22Rv1 (cell line): Measurements from ENCODE around the gene MYMK.

Source experiments
- H3K27ac ChIP-seq: fragments of 450-650 bp; 2 replicates; pipeline ENCODE4 v1.5.1; 2017
- ZFX ChIP-seq: fragments of 450-650 bp; IDR thresholded peaks from 2 replicates; pipeline ENCODE4 v1.6.1; 2017; ENCODE audit warnings: antibody characterized with exemption, borderline replicate concordance
- TF ChIP-seq, protein P1 (sequence below): fragments of 450-650 bp; IDR thresholded peaks from 2 replicates; pipeline ENCODE4 v1.5.1; 2017; ENCODE audit warnings: mild to moderate bottlenecking

MYMK gene

DNA sequence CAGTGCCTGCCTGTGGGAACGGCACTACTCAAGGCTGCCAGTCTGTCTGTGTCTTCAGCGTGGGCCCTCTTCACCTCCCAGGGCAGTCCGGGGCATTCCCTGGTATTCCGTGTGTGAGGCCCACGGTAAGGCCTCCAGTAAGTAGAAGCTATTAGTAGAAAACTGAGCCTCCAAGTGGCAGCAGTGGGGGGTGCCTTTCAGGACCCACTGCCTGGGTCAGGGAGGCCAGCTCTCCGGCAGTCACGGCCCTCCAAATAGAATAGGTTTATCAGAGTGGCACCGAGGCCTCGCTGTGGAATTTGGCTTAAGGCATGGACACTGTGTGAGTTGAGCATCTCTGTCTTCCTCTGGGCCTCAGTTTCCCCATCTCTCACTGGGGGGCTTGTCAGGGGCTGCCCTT, 32.8 kb upstream of the MYMK start:
- H3K27ac ChIP-seq, result no peak overlapping the region
- TF ChIP-seq, protein P1, sequence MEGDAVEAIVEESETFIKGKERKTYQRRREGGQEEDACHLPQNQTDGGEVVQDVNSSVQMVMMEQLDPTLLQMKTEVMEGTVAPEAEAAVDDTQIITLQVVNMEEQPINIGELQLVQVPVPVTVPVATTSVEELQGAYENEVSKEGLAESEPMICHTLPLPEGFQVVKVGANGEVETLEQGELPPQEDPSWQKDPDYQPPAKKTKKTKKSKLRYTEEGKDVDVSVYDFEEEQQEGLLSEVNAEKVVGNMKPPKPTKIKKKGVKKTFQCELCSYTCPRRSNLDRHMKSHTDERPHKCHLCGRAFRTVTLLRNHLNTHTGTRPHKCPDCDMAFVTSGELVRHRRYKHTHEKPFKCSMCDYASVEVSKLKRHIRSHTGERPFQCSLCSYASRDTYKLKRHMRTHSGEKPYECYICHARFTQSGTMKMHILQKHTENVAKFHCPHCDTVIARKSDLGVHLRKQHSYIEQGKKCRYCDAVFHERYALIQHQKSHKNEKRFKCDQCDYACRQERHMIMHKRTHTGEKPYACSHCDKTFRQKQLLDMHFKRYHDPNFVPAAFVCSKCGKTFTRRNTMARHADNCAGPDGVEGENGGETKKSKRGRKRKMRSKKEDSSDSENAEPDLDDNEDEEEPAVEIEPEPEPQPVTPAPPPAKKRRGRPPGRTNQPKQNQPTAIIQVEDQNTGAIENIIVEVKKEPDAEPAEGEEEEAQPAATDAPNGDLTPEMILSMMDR, result no peak
- no peak for TF ChIP-seq ZFX

DNA sequence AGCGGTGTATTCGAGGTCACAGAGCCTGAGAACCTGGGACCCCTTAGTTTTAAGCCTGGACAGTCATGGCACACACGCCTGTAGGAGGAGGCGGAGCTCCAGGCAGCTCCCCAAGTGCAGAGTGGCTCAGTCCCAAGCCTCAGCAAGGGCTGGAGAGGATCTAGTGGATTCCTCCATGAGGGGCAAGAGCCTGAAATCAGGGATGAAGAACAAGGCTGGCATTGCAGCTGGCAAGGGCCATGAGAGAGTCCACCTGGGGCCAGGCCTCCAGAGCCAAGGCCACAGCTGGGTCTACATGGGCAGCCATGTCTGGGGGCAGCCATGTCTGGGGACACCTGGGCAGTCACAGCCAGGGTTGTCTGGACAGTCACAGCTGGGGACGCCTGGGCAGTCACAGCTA, 31.6 kb upstream of the MYMK start:
- TF ChIP-seq, protein P1, result no peak
- no peak for TF ChIP-seq ZFX
- no peak overlapping the region for H3K27ac ChIP-seq

DNA sequence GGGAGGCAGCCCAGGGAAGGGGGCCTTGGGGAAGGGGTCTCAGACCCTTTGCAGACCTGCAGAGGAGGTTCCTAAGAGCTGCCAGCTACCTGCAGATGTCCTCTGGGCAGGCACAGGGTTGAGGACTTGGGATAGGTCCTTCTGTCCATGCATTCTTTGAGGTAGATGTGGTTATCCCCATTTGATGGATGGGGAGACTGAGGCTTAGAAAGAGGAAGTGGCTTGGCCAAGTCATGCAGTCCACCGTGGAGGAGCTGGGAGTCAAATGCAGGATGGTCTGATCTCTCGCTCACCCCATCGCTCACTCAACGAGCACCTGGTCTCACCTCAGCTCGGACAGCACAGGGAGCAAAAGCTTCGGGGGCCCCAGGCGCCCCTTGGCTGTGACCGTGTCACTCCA, 30.0 kb upstream of the MYMK start:
- no peak overlapping the region for H3K27ac ChIP-seq
- TF ChIP-seq, protein P1, result no peak
- TF ChIP-seq ZFX, result no peak

DNA sequence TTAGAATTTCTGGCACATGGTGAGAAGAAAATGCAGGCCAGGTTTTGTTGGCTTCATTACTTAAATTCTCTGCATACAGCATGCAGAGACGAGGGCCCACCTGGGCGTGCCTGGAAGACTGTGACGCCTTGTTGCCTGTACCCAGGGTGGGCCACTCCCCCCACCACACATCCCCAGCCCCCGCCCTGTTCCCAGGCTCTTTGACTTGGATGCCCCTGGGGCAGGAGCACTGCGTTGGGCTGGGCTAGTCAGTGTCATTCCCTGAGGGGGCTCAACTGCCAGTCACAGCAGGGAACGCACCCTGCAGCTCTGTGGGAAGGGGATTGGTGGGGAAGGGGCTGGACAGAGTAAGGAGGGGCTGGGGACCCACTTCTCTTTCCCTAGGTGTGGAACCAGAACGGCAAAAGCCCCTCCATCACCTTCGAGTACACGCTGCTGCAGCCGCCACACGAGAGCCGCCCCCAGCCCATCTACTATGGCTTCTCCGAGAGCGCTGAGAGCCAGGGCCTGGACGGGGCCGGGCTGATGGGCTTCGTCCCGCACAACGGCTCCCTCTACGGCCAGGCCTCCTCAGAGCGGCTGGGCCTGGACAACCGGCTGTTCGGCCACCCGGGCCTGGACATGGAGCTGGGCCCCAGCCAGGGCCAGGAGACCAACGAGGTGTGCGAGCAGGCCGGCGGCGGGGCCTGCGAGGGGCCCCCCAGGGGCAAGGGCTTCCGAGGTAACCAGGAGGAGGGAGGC, 29.4 kb upstream of the MYMK start:
- no peak overlapping the region for H3K27ac ChIP-seq
- TF ChIP-seq ZFX, result no peak
- TF ChIP-seq, protein P1, result no peak

DNA sequence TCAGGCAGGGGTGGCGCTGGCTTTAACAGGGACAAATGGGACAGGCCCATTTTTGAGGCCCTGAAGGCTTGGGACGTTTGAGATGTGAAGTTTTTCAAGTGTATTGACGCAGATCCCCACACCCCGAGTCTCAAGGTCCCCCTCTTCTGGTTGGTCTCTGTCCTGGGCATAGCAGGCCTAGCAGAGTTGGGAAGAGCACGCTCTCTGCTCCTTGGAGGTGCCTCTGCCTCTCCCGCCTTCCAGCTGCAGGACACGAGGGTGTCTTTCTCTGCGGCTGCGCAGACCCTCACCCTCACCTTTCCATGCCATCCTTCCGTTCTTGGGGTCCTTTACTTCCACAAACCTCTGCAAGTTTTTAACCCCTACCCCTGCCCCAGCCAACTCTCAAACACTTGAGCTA, 28.4 kb upstream of the MYMK start:
- TF ChIP-seq ZFX, result no peak
- TF ChIP-seq, protein P1, result no peak

DNA sequence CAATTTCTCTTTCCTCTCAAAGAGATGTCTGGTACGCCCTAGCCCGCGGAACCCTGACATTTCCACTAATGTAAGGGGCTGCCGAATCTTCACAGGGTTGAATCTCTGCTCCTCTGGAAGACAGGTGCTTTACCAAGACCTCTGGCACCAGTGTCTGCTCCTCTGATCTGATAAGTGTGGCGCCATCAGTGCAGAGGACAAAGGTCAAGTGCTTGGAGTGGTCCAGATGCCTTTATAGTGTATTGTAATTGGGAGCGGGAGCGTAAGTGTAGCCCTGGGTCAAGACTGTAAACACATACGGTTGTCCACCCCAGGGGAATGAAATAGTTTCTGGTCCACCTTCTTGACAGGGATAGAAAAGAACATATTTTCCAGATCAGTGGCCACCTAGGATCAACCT, 27.5 kb upstream of the MYMK start:
- TF ChIP-seq ZFX, result no peak
- TF ChIP-seq, protein P1, result no peak
- no peak overlapping the region for H3K27ac ChIP-seq

More for the DNA sequence above, 28.4 kb upstream of the MYMK start:
- no peak overlapping the region for H3K27ac ChIP-seq

DNA sequence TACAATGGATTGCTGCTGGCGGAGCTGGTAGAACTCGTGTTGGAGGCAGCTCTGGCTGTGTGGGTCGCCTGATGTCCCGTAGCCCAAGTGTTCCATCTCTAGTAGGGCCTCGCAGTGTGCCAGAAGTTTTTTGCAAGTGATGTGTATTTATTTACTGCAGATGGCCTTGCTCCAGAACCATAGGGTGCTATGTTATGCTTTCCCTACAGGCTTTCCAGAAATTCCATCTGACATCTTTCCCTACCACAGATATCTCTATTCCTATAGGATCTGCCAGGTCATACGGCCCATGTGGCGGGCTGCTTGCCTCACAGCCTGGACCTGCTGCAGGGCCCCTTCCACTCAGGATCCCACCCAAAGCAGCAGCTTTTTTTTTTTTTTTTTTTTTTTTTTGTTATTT, 26.7 kb upstream of the MYMK start:
- TF ChIP-seq, protein P1, result no peak
- TF ChIP-seq ZFX, result no peak
- H3K27ac ChIP-seq, result no peak overlapping the region
